ENCODE results near the gene FXYD7.
"Not testable (repeated sequence)": the region's sequence is repeated elsewhere in the genome, so short reads cannot be mapped to it uniquely, and the experiment has no call there.

FXYD7 gene

GRCh38 chr19:35099155-35099896 lies 43.7 kb upstream of the FXYD7 start:
- H3K4me3 ChIP-seq (replicated peaks in 1 of 2; ENCODE audit: low read depth in 2 of 2, low read length in 2 of 2), result no peak overlapping the region
- TF ChIP-seq CTCF (IDR thresholded peaks at IDR 0.05; ENCODE audit: low read depth, low read length), result no peak
- DNase-seq (ENCODE audit: low read depth in 2 of 2), result no peak

GRCh38 chr19:35099897-35100275 lies 43.2 kb upstream of the FXYD7 start:
- H3K4me3 ChIP-seq (replicated peaks in 1 of 2; ENCODE audit: low read depth in 2 of 2, low read length in 2 of 2), result no peak overlapping the region
- DNase-seq (ENCODE audit: low read depth in 2 of 2), result no peak
- no peak for TF ChIP-seq CTCF (IDR thresholded peaks at IDR 0.05; ENCODE audit: low read depth, low read length)

- TF ChIP-seq CTCF (IDR thresholded peaks at IDR 0.05; ENCODE audit: low read depth, low read length), result no peak
- H3K4me3 ChIP-seq (replicated peaks in 1 of 2; ENCODE audit: low read depth in 2 of 2, low read length in 2 of 2), result no peak overlapping the region
- DNase-seq (ENCODE audit: low read depth in 2 of 2), result no peak
Measured at GRCh38 chr19:35100588-35101533, 42.2 kb upstream of the FXYD7 start.

GRCh38 chr19:35101949-35102348 lies 41.1 kb upstream of the FXYD7 start:
- not testable (repeated sequence) for DNase-seq (ENCODE audit: low read depth in 2 of 2); H3K4me3 ChIP-seq (replicated peaks in 1 of 2; ENCODE audit: low read depth in 2 of 2, low read length in 2 of 2)

- DNase-seq (ENCODE audit: low read depth in 2 of 2); H3K4me3 ChIP-seq (replicated peaks in 1 of 2; ENCODE audit: low read depth in 2 of 2, low read length in 2 of 2): not testable (repeated sequence)
Measured at GRCh38 chr19:35103614-35104013, 39.4 kb upstream of the FXYD7 start.

- H3K4me3 ChIP-seq (replicated peaks in 1 of 2; ENCODE audit: low read depth in 2 of 2, low read length in 2 of 2), result no peak overlapping the region
- DNase-seq (ENCODE audit: low read depth in 2 of 2), result no peak
- no peak for TF ChIP-seq CTCF (IDR thresholded peaks at IDR 0.05; ENCODE audit: low read depth, low read length)
Measured at GRCh38 chr19:35104361-35104760, 38.7 kb upstream of the FXYD7 start.

- DNase-seq (ENCODE audit: low read depth in 2 of 2), result no peak
- no peak overlapping the region for H3K4me3 ChIP-seq (replicated peaks in 1 of 2; ENCODE audit: low read depth in 2 of 2, low read length in 2 of 2)
- TF ChIP-seq CTCF (IDR thresholded peaks at IDR 0.05; ENCODE audit: low read depth, low read length), result no peak
Measured at GRCh38 chr19:35105047-35105410, 38.0 kb upstream of the FXYD7 start.
